ENCODE measurements around the gene ANKRD39. TPM values are rescaled to one million over a fixed set of nuclear protein-coding genes. Genes with fewer than 3 reads are reported as not detected.

The ANKRD39 gene
- total RNA-seq, 1 experiment from 2014 or later, result 12.2 TPM

DNA sequence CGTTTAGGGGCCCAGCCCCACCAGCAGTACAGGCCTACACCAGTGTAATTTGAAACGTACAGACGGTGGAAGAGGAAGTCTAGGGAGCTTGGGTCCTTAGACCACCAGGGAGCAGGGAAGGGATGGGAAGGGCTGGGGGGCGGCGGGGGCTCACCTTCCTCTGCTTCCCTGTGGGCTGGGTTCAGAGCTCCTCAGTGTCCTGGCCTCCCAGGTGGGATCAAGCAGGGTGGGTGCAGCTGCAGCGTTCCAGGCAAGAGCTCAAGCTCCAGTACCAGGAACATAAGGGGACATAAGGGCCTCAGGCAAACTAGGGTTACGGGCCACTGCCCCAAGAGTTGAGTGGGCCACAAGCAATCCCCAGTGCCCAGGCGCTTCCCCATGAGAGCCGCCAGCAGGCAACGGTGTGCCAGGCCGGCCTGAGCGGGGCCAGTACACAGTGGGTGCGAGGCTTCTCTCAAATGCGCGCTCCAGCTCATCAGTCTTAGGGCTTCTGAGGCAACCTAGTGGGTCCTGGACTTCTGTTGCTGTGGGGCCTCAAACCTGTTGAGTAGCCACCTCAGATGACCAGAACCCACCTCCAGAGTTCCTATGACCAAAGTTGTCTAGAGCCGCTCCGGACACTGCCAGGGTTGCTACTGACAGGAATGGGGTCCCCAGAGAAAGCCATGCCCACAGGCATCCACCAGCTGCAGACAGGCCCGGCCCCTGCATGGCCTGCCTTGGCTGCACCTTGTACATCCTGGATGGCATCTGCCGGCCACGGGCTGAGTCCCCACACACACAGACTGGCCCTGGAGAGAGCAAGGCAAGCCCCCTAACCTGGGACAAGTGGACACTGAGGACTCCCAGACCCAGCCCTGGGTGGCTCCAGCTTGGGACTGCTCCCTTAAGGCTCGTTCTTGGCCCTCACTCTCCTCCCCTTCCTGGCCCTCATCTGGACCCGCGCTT lies 19.2 kb downstream of the ANKRD39 start:
- intact Hi-C loops (cut with micrococcal nuclease; ENCODE audit: unreplicated experiment), result no loop called here
- Mint-ChIP-seq H3K4me3 (ENCODE audit: low read depth, unreplicated experiment) (no peak overlapping the region), H3K27ac (ENCODE audit: unreplicated experiment) (no peak overlapping the region), H3K9me3 (ENCODE audit: low read depth, unreplicated experiment) (no peaks in the 10 kb centered on the region), H3K27me3 (ENCODE audit: unreplicated experiment) (no peaks in the 10 kb centered on the region), H3K36me3 (ENCODE audit: insufficient read depth, unreplicated experiment) (peaks cover 22% of the 10 kb centered on the region), H3K4me1 (ENCODE audit: low read depth, unreplicated experiment) (no peaks in the 10 kb centered on the region)
- CTCF ChIA-PET, result no interaction called here
- TF ChIP-seq, protein P1, sequence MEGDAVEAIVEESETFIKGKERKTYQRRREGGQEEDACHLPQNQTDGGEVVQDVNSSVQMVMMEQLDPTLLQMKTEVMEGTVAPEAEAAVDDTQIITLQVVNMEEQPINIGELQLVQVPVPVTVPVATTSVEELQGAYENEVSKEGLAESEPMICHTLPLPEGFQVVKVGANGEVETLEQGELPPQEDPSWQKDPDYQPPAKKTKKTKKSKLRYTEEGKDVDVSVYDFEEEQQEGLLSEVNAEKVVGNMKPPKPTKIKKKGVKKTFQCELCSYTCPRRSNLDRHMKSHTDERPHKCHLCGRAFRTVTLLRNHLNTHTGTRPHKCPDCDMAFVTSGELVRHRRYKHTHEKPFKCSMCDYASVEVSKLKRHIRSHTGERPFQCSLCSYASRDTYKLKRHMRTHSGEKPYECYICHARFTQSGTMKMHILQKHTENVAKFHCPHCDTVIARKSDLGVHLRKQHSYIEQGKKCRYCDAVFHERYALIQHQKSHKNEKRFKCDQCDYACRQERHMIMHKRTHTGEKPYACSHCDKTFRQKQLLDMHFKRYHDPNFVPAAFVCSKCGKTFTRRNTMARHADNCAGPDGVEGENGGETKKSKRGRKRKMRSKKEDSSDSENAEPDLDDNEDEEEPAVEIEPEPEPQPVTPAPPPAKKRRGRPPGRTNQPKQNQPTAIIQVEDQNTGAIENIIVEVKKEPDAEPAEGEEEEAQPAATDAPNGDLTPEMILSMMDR (IDR thresholded peaks at IDR 0.05; ENCODE audit: unreplicated experiment), result no peak
- DNase-seq, result no peak
- BruUV-seq (replicated peaks), result no TSS peak

DNA sequence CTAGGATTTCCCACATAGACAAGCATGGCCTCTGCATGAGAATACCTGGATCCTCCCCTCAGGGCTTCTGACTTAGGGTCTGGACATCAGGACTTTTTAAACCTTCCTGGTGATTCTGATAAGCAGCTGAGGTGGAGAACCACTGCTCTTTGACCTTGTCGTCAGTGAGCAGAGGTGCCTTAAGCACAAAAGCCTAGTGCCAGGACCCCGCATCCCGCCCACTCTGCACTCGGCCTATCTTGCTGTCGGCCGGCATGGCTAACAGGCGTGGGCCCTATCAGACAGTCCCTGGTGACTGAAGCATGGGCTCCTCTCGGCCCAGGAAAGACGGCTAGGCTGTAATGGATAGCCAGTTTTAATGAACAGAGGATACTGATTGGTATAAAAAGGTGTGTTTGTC lies 20.2 kb downstream of the ANKRD39 start:
- no TSS peak for BruUV-seq (replicated peaks)
- no peaks in the 10 kb centered on the region for H3K27me3 Mint-ChIP-seq (ENCODE audit: unreplicated experiment)
- H3K36me3 Mint-ChIP-seq (ENCODE audit: insufficient read depth, unreplicated experiment), result peaks cover 32% of the 10 kb centered on the region
- TF ChIP-seq, protein P1 (IDR thresholded peaks at IDR 0.05; ENCODE audit: unreplicated experiment), result no peak
- CTCF ChIA-PET, result no interaction called here
- H3K4me1 Mint-ChIP-seq (ENCODE audit: low read depth, unreplicated experiment), result peaks cover 9% of the 10 kb centered on the region
- no peak overlapping the region for H3K4me3 Mint-ChIP-seq (ENCODE audit: low read depth, unreplicated experiment)
- H3K27ac Mint-ChIP-seq (ENCODE audit: unreplicated experiment), result no peak overlapping the region
- DNase-seq, result no peak
- H3K9me3 Mint-ChIP-seq (ENCODE audit: low read depth, unreplicated experiment), result no peaks in the 10 kb centered on the region
- intact Hi-C loops (cut with micrococcal nuclease; ENCODE audit: unreplicated experiment), result no loop called here

DNA sequence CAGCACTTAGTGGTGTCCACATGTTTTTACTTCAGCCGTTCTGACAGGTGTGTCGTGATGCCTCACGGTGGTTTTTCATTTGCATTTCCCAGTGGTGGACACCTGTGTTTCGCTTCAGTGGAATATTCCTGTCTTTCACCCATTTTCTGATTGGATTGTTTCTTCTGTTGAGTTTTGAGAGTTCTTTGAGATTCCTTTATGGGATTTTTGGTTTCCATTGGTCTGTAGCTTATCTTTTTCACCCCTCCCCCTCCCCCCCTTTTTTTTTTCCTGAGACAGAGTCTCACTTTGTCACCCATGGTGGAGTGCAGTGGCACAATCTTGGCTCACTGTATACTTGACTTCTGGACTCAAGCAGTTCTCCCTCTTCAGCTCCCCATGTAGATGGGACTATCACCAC lies 22.0 kb downstream of the ANKRD39 start:
- no TSS peak for BruUV-seq (replicated peaks)

DNA sequence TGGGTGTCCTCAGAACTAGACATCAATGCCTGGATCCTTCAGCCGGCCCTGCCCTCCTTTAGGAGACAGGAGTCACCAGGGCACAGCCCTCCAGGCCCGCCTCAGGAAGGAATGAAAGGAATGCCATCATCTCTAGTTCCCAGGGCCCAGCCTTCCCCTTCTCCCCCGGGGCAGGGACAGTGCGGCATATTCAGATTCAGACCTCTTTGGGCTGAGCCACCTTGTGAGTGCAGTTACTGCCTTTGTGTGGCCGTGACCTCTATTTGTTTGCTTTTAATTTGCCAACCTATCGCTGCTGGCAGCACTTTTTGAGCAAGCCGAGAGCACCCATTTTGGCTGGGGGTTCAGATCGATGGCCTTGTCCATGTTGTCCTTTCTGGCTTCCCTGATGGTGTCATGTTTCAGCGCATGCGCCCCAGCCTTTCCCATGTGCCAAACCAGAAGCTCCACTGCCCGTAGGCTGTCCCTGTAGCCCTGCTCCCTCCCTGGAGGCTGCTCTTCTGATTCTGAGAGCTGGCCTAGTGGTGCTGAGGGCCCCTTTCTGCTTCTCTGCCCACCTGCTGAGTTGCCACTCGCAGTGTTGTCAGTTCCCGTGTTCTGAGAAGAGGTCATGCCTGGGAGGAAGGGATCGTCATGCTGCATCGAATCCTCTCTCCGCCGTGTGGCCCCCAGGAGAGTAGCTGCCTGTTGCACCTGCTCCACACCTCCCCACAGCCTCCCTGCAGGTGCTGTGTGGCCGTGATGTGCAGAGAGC lies 24.9 kb downstream of the ANKRD39 start:
- CTCF ChIA-PET, result interaction anchor here (0.5 to 1.7 kb wide), 5 partner anchors 14 to 1281 kb away, joined by 3 to 9 read pairs (median 3); partner anchors contain the start of gene ANKRD39
- peaks cover 20% of the 10 kb centered on the region for H3K4me1 Mint-ChIP-seq (ENCODE audit: low read depth, unreplicated experiment)
- no TSS peak for BruUV-seq (replicated peaks)
- H3K27ac Mint-ChIP-seq (ENCODE audit: unreplicated experiment), result peak overlapping the region; percentile 86
- intact Hi-C loops (cut with micrococcal nuclease; ENCODE audit: unreplicated experiment), result no loop called here
- H3K9me3 Mint-ChIP-seq (ENCODE audit: low read depth, unreplicated experiment), result no peaks in the 10 kb centered on the region
- peak overlapping the region; percentile 44 for H3K4me3 Mint-ChIP-seq (ENCODE audit: low read depth, unreplicated experiment)
- no peaks in the 10 kb centered on the region for H3K27me3 Mint-ChIP-seq (ENCODE audit: unreplicated experiment)
- TF ChIP-seq, protein P1 (IDR thresholded peaks at IDR 0.05; ENCODE audit: unreplicated experiment), result no peak
- H3K36me3 Mint-ChIP-seq (ENCODE audit: insufficient read depth, unreplicated experiment), result peaks cover 25% of the 10 kb centered on the region
- peak; percentile 82 for DNase-seq

More for the DNA sequence above, 22.0 kb downstream of the ANKRD39 start:
- intact Hi-C loops (cut with micrococcal nuclease; ENCODE audit: unreplicated experiment), result no loop called here
- H3K9me3 Mint-ChIP-seq (ENCODE audit: low read depth, unreplicated experiment), result no peaks in the 10 kb centered on the region
- TF ChIP-seq, protein P1 (IDR thresholded peaks at IDR 0.05; ENCODE audit: unreplicated experiment), result no peak
- H3K4me1 Mint-ChIP-seq (ENCODE audit: low read depth, unreplicated experiment), result peaks cover 20% of the 10 kb centered on the region
- CTCF ChIA-PET, result interaction anchor here (0.7 kb wide), 1 partner anchor 157 kb away, joined by 3 read pairs; no protein-coding TSS in a partner anchor
- peaks cover 36% of the 10 kb centered on the region for H3K36me3 Mint-ChIP-seq (ENCODE audit: insufficient read depth, unreplicated experiment)
- no peak overlapping the region for H3K27ac Mint-ChIP-seq (ENCODE audit: unreplicated experiment)
- no peak overlapping the region for H3K4me3 Mint-ChIP-seq (ENCODE audit: low read depth, unreplicated experiment)
- no peaks in the 10 kb centered on the region for H3K27me3 Mint-ChIP-seq (ENCODE audit: unreplicated experiment)
- DNase-seq, result no peak
